SH-SY5Y (cell line): ENCODE results near the gene AMH.

Experiments
- GATA2 ChIP-seq: IDR thresholded peaks from 2 replicates; pipeline ENCODE4 v1.6.1; 2011; ENCODE audit warnings: mild to moderate bottlenecking, low read depth, low read length
- GATA3 ChIP-seq: IDR thresholded peaks from 2 replicates; pipeline ENCODE4 v1.6.1; 2011; ENCODE audit warnings: low read depth, mild to moderate bottlenecking, low read length, moderate library complexity

DNA sequence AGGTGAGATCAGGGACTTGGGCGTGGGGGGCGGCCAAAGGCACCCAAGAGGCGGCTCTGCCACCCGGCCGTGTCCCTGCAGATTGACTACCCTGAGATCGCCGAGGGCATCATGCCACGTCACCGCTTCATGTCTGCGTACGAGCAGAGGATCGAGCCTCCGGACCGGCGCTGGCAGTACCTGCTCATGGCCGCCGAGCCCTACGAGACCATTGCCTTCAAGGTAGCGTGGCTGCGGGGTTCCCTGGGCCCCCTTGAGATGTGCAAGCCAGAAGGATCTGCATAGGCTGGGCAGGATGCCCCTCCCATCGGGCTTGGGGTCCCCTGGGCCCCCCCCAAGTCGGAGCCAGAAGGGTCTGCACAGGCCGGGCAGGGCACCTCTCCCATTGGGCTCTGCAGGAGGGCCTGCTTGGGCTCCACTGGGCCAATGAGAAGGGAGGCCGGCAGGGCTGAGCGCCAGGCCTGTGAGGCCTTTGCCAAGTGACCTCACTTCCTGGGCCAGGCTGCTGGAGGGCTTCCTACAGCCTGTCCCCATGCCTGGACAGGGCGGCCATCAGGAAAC, 2.2 kb upstream of the AMH start:
- TF ChIP-seq GATA2 (no peak), GATA3 (no peak)
